Endothelial cell of umbilical vein (primary cell): ENCODE results near the gene FAM76B.

Source experiments
- EZH2 ChIP-seq: IDR thresholded peaks from 2 replicates; pipeline ENCODE4 v1.6.1; 2012; ENCODE audit warnings: borderline replicate concordance, low read depth, mild to moderate bottlenecking, moderate library complexity, low read length, inconsistent platforms; ENCODE audit not compliant: severe bottlenecking
- FOS ChIP-seq: IDR thresholded peaks from 2 replicates; pipeline ENCODE4 v1.6.1; 2011; ENCODE audit warnings: mild to moderate bottlenecking, low read length, moderate library complexity, borderline replicate concordance; ENCODE audit not compliant: insufficient read depth
- JUN ChIP-seq: IDR thresholded peaks from 2 replicates; pipeline ENCODE4 v1.6.1; 2011; ENCODE audit warnings: borderline replicate concordance, low read depth; ENCODE audit not compliant: insufficient read length, insufficient read depth
- MYC ChIP-seq: IDR thresholded peaks from one replicate; pipeline ENCODE4 v1.6.1; 2011; ENCODE audit warnings: mild to moderate bottlenecking, low read depth, low read length
- POLR2A ChIP-seq: IDR thresholded peaks from 2 replicates; pipeline ENCODE4 v1.6.1; 2012; ENCODE audit warnings: low read depth, mild to moderate bottlenecking, control low read depth, low read length
- POLR2AphosphoS5 ChIP-seq: IDR thresholded peaks from 2 replicates; pipeline ENCODE4 v1.6.1; 2012; ENCODE audit warnings: low read depth, mild to moderate bottlenecking, control low read depth, low read length, moderate library complexity; ENCODE audit not compliant: insufficient read depth
- TF ChIP-seq, protein P1 (sequence below), 2 donors: IDR thresholded peaks; 1 replicate in 1 of 2; 2 replicates in 1 of 2; pipeline ENCODE4 v1.5.1; 2011; ENCODE audit warnings: low read length in 2 of 2, mild to moderate bottlenecking in 2 of 2, moderate library complexity in 2 of 2, control low read depth in 1 of 2, inconsistent platforms in 1 of 2, low read depth in 1 of 2; ENCODE audit not compliant: insufficient read depth in 1 of 2; ENCODE audit errors: extremely low read depth in 1 of 2

DNA sequence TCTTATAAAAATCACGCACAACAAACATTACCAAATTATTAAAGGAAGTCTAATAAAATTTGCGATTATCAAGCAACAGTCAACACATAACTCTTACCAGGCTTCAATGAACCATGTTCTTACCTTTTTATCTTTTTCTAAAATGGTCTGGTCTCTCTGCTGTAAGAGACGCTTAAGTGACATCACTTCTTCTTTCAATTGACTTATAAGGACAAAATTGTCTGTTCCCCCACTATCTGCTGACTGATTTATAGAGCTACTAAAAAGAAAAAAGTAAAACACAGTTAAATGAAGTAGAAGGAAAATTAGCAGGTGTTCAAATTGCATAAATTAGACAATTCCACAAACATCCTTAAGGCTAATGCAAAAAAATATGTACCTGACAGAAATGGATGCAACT is 10.9 kb downstream of the FAM76B start:
- TF ChIP-seq JUN, result no peak
- TF ChIP-seq, protein P1, sequence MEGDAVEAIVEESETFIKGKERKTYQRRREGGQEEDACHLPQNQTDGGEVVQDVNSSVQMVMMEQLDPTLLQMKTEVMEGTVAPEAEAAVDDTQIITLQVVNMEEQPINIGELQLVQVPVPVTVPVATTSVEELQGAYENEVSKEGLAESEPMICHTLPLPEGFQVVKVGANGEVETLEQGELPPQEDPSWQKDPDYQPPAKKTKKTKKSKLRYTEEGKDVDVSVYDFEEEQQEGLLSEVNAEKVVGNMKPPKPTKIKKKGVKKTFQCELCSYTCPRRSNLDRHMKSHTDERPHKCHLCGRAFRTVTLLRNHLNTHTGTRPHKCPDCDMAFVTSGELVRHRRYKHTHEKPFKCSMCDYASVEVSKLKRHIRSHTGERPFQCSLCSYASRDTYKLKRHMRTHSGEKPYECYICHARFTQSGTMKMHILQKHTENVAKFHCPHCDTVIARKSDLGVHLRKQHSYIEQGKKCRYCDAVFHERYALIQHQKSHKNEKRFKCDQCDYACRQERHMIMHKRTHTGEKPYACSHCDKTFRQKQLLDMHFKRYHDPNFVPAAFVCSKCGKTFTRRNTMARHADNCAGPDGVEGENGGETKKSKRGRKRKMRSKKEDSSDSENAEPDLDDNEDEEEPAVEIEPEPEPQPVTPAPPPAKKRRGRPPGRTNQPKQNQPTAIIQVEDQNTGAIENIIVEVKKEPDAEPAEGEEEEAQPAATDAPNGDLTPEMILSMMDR (IDR thresholded peaks at IDR 0.05; ENCODE audit: extremely low read depth in 1 of 2, insufficient read depth in 1 of 2, low read depth in 1 of 2, low read length in 2 of 2), result no peak
- no peak for TF ChIP-seq POLR2AphosphoS5
- no peak for TF ChIP-seq POLR2A
- no peak for TF ChIP-seq EZH2
- no peak for TF ChIP-seq MYC
- TF ChIP-seq FOS, result no peak
